Measurements from ENCODE around the gene CAST.

Gene CAST

DNA sequence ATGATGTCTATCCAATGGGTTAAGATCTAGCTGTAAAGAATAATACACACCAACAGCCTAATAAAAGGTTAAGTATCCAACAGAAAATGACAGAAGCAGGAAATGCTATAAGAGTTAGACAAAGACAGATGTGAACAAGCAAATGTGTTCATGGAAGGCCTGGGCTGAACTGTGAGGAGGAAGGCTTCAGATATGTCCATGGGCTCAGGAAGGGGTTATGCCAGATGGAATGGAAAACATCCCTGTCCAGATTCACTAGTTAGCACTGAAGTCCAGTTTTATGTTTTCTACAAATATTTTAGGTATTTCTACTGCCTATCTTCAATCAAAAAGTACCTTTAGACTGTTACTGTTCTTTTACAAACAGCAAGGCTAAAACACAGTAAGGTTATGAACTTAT is 118.5 kb downstream of the CAST start:
- DNase-seq (ENCODE audit: low read depth), result no peak
- no peak for TF ChIP-seq CTCF (IDR thresholded peaks at IDR 0.05; ENCODE audit: low read depth, low read length, missing control alignments)
- in situ Hi-C loops (cut with HindIII; ENCODE audit: low sequenced_read_pairs), result no loop called here
- no peak overlapping the region for H3K4me3 ChIP-seq (ENCODE audit: low read depth, low read length)

GRCh38 chr5:96781031-96781971 is 119.1 kb downstream of the CAST start:
- in situ Hi-C loops (cut with HindIII; ENCODE audit: low sequenced_read_pairs), result no loop called here
- H3K4me3 ChIP-seq (ENCODE audit: low read depth, low read length), result no peak overlapping the region
- no peak for DNase-seq (ENCODE audit: low read depth)
- TF ChIP-seq CTCF (IDR thresholded peaks at IDR 0.05; ENCODE audit: low read depth, low read length, missing control alignments), result no peak

DNA sequence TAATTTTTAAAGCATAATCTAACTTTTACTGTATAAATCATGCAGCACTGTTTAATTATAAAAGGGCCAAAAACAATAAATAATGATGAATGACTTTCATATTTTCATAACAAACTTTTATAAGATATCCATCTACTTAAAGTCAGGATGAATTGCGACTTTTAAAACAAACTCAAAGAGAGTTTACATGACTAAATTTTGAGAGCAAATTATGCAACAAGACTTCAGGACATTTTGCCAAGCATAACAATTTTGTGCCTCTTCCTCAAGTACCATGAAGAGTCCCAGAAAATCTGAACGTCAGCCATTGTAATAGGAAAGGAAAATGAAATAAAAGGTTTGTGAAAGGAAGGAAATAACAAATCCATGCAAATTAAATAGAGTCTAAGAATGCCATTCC is 121.2 kb downstream of the CAST start:
- TF ChIP-seq CTCF (IDR thresholded peaks at IDR 0.05; ENCODE audit: low read depth, low read length, missing control alignments), result no peak
- DNase-seq (ENCODE audit: low read depth), result no peak
- no peak overlapping the region for H3K4me3 ChIP-seq (ENCODE audit: low read depth, low read length)
- in situ Hi-C loops (cut with HindIII; ENCODE audit: low sequenced_read_pairs), result no loop called here

DNA sequence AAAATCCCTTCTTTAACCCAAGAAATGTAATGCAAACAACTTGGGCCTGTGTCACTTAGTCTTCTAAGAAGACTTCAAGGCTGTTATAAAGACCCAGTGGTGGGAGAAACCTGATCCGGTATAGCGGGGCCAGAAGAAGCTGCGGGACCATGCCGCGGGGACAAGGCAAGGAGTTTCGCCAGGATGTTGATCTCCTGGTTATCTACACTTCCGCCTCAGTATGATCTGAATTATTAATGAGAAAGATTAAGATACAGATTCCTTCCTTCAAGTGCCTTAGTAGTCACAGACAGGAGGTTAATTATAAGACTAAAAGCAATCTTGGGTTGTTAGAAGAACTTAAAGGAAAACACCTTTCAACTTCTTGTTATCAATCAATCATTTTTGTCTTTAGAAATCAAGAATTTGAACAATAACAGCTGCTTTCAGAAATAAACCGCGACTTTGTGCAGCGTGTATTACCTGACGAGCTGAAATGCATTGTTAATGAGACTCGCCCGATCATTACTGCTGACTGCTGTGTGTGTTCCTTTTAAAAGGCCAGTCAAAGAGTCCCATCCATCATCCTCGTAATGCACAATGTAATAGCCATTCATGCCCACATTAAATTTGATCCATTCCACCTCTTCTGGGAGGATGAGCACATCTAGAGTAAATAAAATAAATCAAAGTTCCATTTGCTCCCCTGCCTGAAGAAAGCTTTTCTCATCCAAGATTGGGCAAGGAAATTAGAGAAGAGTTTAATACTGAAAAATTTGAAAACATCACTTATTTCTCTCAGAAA is 123.3 kb downstream of the CAST start:
- DNase-seq (ENCODE audit: low read depth), result no peak
- H3K4me3 ChIP-seq (ENCODE audit: low read depth, low read length), result no peak overlapping the region
- TF ChIP-seq CTCF (IDR thresholded peaks at IDR 0.05; ENCODE audit: low read depth, low read length, missing control alignments), result no peak
- in situ Hi-C loops (cut with HindIII; ENCODE audit: low sequenced_read_pairs), result no loop called here

GRCh38 chr5:96788112-96788749 is 126.1 kb downstream of the CAST start:
- in situ Hi-C loops (cut with HindIII; ENCODE audit: low sequenced_read_pairs), result no loop called here
- no peak for DNase-seq (ENCODE audit: low read depth)
- no peak for TF ChIP-seq CTCF (IDR thresholded peaks at IDR 0.05; ENCODE audit: low read depth, low read length, missing control alignments)
- H3K4me3 ChIP-seq (ENCODE audit: low read depth, low read length), result no peak overlapping the region

GRCh38 chr5:96789794-96790330 is 127.7 kb downstream of the CAST start:
- no peak for DNase-seq (ENCODE audit: low read depth)
- TF ChIP-seq CTCF (IDR thresholded peaks at IDR 0.05; ENCODE audit: low read depth, low read length, missing control alignments), result no peak
- H3K4me3 ChIP-seq (ENCODE audit: low read depth, low read length), result no peak overlapping the region
- in situ Hi-C loops (cut with HindIII; ENCODE audit: low sequenced_read_pairs), result no loop called here
